K562 (cell line): ENCODE measurements around the gene AIF1L. TPM values are rescaled to one million over a fixed set of nuclear protein-coding genes. Genes with fewer than 3 reads are reported as not detected.

ENCODE experiments used
- ATAC-seq: fragments of 200-7000 bp; cut with Tn5 transposase; 3 replicates; pipeline ENCODE4 v1.9.1; 2020; ENCODE audit warnings: moderate library complexity
- BruUV-seq: library from RNA; stranded (reverse); fragments of 400-500 nt; replicated peaks from 2 replicates; lab custom pipeline; 2021; lab: Mats Ljungman, UMichigan
- CTCF ChIA-PET: fragments of 300-600 bp; formaldehyde crosslinking; extraction: SDS; loops from one replicate; lab custom pipeline; 2021; ENCODE audit warnings: low intra/inter-chr PET ratio; lab: Yijun Ruan, JAX
- POLR2A ChIA-PET: fragments of 300-600, 350-650 bp; sonication (Branson Sonifier 250); formaldehyde crosslinking; extraction: SDS; loops from one replicate; lab custom pipeline; 2021; ENCODE audit warnings: antibody characterized with exemption, inconsistent platforms; lab: Yijun Ruan, JAX
- DNase-seq, 4 experiments: peaks; one replicate each; pipeline versions ENCODE4 v3.0.0 to v3.0.0-alpha.2; 2011 to 2018; ENCODE audit warnings: low spot score in 3 of 4, mixed read lengths in 3 of 4; ENCODE audit errors: extremely low read depth in 1 of 4
- FAIRE-seq: peaks from 2 replicates; lab custom pipeline; 2011; peaks lifted over from hg19 to GRCh38; lab: Jason Lieb, UNC
- H2AFZ ChIP-seq: 2 replicates; pipeline ENCODE4 v1.6.0; 2011; ENCODE audit warnings: low read depth, low read length, control low read depth, inconsistent platforms
- H3K27ac ChIP-seq: fragments of 200-600 bp; 3 replicates; pipeline ENCODE4 v1.8.0; 2011; ENCODE audit warnings: low read depth, mild to moderate bottlenecking, control low read depth, inconsistent platforms, low read length, moderate library complexity, mixed read lengths; ENCODE audit errors: extremely low read depth
- H3K27me3 ChIP-seq, 2 experiments: fragments of 300-600 bp in 1 of 2; 2 replicates in 1 of 2; 3 replicates in 1 of 2; pipeline versions ENCODE4 v1.6.0 to v1.8.0; 2011; ENCODE audit warnings: inconsistent platforms in 2 of 2, low read length in 2 of 2, mild to moderate bottlenecking in 1 of 2, mixed read lengths in 1 of 2, moderate library complexity in 1 of 2; ENCODE audit not compliant: control insufficient read depth in 2 of 2, insufficient read depth in 2 of 2
- H3K36me3 ChIP-seq: fragments of 300-600 bp; 3 replicates; pipeline ENCODE4 v1.8.0; 2011; ENCODE audit warnings: mild to moderate bottlenecking, low read length, inconsistent platforms; ENCODE audit not compliant: control insufficient read depth, insufficient read depth
- H3K4me1 ChIP-seq, 2 experiments: fragments of 200-600 bp in 1 of 2; replicated peaks in 1 of 2; 2 replicates in 1 of 2; 3 replicates in 1 of 2; pipeline versions ENCODE4 v1.5.1 to v1.8.0; 2011; ENCODE audit warnings: inconsistent platforms in 2 of 2, low read length in 2 of 2, mild to moderate bottlenecking in 1 of 2, mixed read lengths in 1 of 2, moderate library complexity in 1 of 2; ENCODE audit not compliant: control insufficient read depth in 2 of 2, insufficient read depth in 2 of 2
- H3K4me2 ChIP-seq: 2 replicates; pipeline ENCODE4 v1.6.1; 2011; ENCODE audit warnings: low read length, control low read depth, inconsistent platforms, mixed read lengths; ENCODE audit not compliant: insufficient read depth
- H3K4me3 ChIP-seq: fragments of 200-600 bp; sonication (generic), shearing (Covaris generic); 2 replicates; pipeline ENCODE4 v1.5.1; 2016; ENCODE audit warnings: control low read depth, inconsistent platforms
- H3K79me2 ChIP-seq: fragments of 200-600 bp; 3 replicates; pipeline ENCODE4 v1.8.0; 2011; ENCODE audit warnings: low read length, inconsistent platforms; ENCODE audit not compliant: control insufficient read depth, insufficient read depth
- H3K9ac ChIP-seq, 2 experiments: 2 replicates each; pipeline versions ENCODE4 v1.6.0 to v1.6.1; 2011; ENCODE audit warnings: low read depth in 2 of 2, low read length in 2 of 2, control low read depth in 1 of 2, inconsistent platforms in 1 of 2, mild to moderate bottlenecking in 1 of 2, mixed read lengths in 1 of 2; ENCODE audit not compliant: insufficient read depth in 1 of 2
- H3K9me1 ChIP-seq: one replicate; pipeline ENCODE4 v1.6.0; 2011; ENCODE audit warnings: inconsistent platforms, mild to moderate bottlenecking, low read length, moderate library complexity; ENCODE audit not compliant: control insufficient read depth, insufficient read depth
- H3K9me3 ChIP-seq: replicated peaks from 2 replicates; pipeline ENCODE4 v1.5.1; 2011; ENCODE audit warnings: low read depth, low read length, inconsistent platforms; ENCODE audit not compliant: control insufficient read depth, insufficient read depth
- H4K20me1 ChIP-seq: replicated peaks from 2 replicates; pipeline ENCODE4 v1.6.1; 2011; ENCODE audit warnings: low read length, inconsistent platforms, mixed read lengths; ENCODE audit not compliant: control insufficient read depth, insufficient read depth
- FOXP1 ChIP-seq: sonication (generic); formaldehyde crosslinking; IDR thresholded peaks from 2 replicates; pipeline ENCODE4 v1.8.0; 2022; ENCODE audit warnings: mild to moderate bottlenecking, missing genetic modification reagents
- STAT6 ChIP-seq: sonication (generic); formaldehyde crosslinking; IDR thresholded peaks from 2 replicates; pipeline ENCODE4 v1.8.1; 2023; ENCODE audit warnings: mild to moderate bottlenecking, missing genetic modification reagents
- WGBS: fragments of 100-300 bp; shearing (Covaris generic); methylation state at CpG from one replicate; pipeline ENCODE4 v1.1.6; 2016; ENCODE audit warnings: low coverage, mixed read lengths; ENCODE audit not compliant: insufficient coverage; ENCODE audit errors: missing lambda C conversion rate; 5-methylcytosine and 5-hydroxymethylcytosine counted together
- in situ Hi-C: fragments of 300-500 bp; cut with MboI; formaldehyde crosslinking; loops from 4 replicates; pipeline ENCODE4 v1.15.0; 2018; ENCODE audit warnings: inconsistent platforms, mixed read lengths
- intact Hi-C: fragments of 100-400 bp; cut with micrococcal nuclease; formaldehyde crosslinking; loops from 2 replicates; pipeline ENCODE4 v1.14.2; 2022
- polyA plus RNA-seq, 8 experiments: library from polyadenylated mRNA; depleted of rRNA in 4 of 8; stranded (reverse) in 5 of 8; unstranded in 3 of 8; fragments of >200 nt; fragmentation: Nextera tagmentation in 2 of 8; fragmentation: Illumina TruSeq in 1 of 8; extraction: Ambion mirVana in 2 of 8; extraction: Trizol in 1 of 8; gene quantifications; 2 replicates each; pipeline versions ENCODE4 v1.2.1 to v1.2.3, GENCODE V29; 2011 to 2014; ENCODE audit warnings: inconsistent platforms in 1 of 8, missing spikeins in 1 of 8
- small RNA-seq: library from RNA; depleted of rRNA; stranded (forward); fragments of <200 nt; gene quantifications from one replicate; pipeline ENCODE3, GENCODE V24; 2014
- total RNA-seq, 7 experiments: library from RNA; depleted of rRNA in 6 of 7; stranded (reverse); fragments of >200 nt in 6 of 7; fragmentation: Illumina TruSeq in 2 of 7; extraction: Trizol in 2 of 7; gene quantifications; 2 replicates each; pipeline versions ENCODE4 v1.2.1 to v1.2.3, GENCODE V29; 2011 to 2021; ENCODE audit warnings: low replicate concordance in 1 of 7
- TF ChIP-seq, protein P1 (sequence below), 2 experiments: fragments of 450-650 bp in 1 of 2; sonication (generic) in 1 of 2; formaldehyde crosslinking; conservative IDR thresholded peaks; 2 replicates each; pipeline versions ENCODE4 v1.4.0 to v1.8.1; 2020 to 2022; ENCODE audit warnings: mild to moderate bottlenecking in 1 of 2, missing genetic modification reagents in 1 of 2

Gene AIF1L
- total and polyA plus RNA-seq, 9 of the 15 experiments (the other 6 are each of a cell fraction or from before 2014, with no cell fraction given) = 0.34 to 9.1 (median 1.3) TPM

GRCh38 chr9:131169563-131170240, 73.4 kb downstream of the AIF1L start:
- CTCF ChIA-PET = no interaction called here
- no peak for FAIRE-seq

More at GRCh38 chr9:131169563-131170240, 73.4 kb downstream of the AIF1L start:
- BruUV-seq = no TSS peak
- ATAC-seq (no peak), DNase-seq (no peak)
- H3K9me1 ChIP-seq = no peaks in the 10 kb centered on the region
- no peak overlapping the region for H2AFZ ChIP-seq
- H3K4me3 ChIP-seq = no peak overlapping the region
- H3K9me3 ChIP-seq = no peaks in the 10 kb centered on the region; the same call in 1 of the 2 replicates
- no peak overlapping the region for H3K27ac ChIP-seq
- peaks cover 11% of the 10 kb centered on the region; the same call in 1 of the 2 replicates for H4K20me1 ChIP-seq
- H3K9ac ChIP-seq = no peak overlapping the region
- POLR2A ChIA-PET = interaction anchor here (0.6 to 12.0 kb wide), 12 partner anchors 8 to 152 kb away, joined by 3 to 300 read pairs (median 6); partner anchors contain the start of gene NUP214
- H3K36me3 ChIP-seq = peaks cover 79% of the 10 kb centered on the region
- in situ Hi-C loops = no loop called here
- H3K27me3 ChIP-seq = no peaks in the 10 kb centered on the region
- no peak overlapping the region for H3K4me2 ChIP-seq
- 93% methylated on average over 7 of the region's 7 CpGs for WGBS
- intact Hi-C loops = no loop called here
- no peaks in the 10 kb centered on the region for H3K4me1 ChIP-seq
- TF ChIP-seq FOXP1 = no peak
- TF ChIP-seq, protein P1, sequence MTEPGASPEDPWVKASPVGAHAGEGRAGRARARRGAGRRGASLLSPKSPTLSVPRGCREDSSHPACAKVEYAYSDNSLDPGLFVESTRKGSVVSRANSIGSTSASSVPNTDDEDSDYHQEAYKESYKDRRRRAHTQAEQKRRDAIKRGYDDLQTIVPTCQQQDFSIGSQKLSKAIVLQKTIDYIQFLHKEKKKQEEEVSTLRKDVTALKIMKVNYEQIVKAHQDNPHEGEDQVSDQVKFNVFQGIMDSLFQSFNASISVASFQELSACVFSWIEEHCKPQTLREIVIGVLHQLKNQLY (CRISPR knock-in tag; conservative IDR thresholded peaks at IDR 0.05) = peak in 1 of 2 experiments; percentile 76; a peak in 1 of 4 replicates
- 0 out of 2 replicates have a peak, but pooled peaks have one; percentile 47 for TF ChIP-seq STAT6 (CRISPR knock-in tag)
- H3K79me2 ChIP-seq = peaks cover 47% of the 10 kb centered on the region; the same call in 2 of the 3 replicates

Small RNA genes within 50 kb of the gene (small RNA-seq; reads per million reads assigned to genes)
- not detected for gene RNU6-881P

Other genes starting within 250 kb of the AIF1L start
- not detected in 2 replicates for gene QRFP, start 199.7 kb upstream of the AIF1L start, total RNA-seq (2014; rRNA removed)
- not detected in 2 replicates for gene QRFP, start 199.7 kb upstream of the AIF1L start, total RNA-seq (2014; rRNA removed; fragmentation: Illumina TruSeq; extraction: Trizol)
- not detected in 2 replicates for gene QRFP, start 199.7 kb upstream of the AIF1L start, total RNA-seq (2015; rRNA removed; fragmentation: Illumina TruSeq; extraction: Trizol)
- not detected in 2 replicates for gene QRFP, start 199.7 kb upstream of the AIF1L start, total RNA-seq (2021)
- not detected in 2 replicates for gene QRFP, start 199.7 kb upstream of the AIF1L start, polyA plus RNA-seq (2011; rRNA removed)
- gene QRFP, start 199.7 kb upstream of the AIF1L start, polyA plus RNA-seq (2014; fragmentation: Illumina TruSeq; extraction: Trizol) = not detected in 2 replicates
- gene QRFP, start 199.7 kb upstream of the AIF1L start, polyA plus RNA-seq (2014; fragmentation: Nextera tagmentation; extraction: Ambion mirVana) = not detected
- not detected in 2 replicates for gene QRFP, start 199.7 kb upstream of the AIF1L start, polyA plus RNA-seq (2014; rRNA removed)
- 1.00 and 2.1 TPM in 2 replicates for gene FIBCD1, start 157.3 kb upstream of the AIF1L start, total RNA-seq (2014; rRNA removed)
- gene FIBCD1, start 157.3 kb upstream of the AIF1L start, total RNA-seq (2014; rRNA removed; fragmentation: Illumina TruSeq; extraction: Trizol) = 0.95 TPM in 1 of 2 replicates, not detected in the other
- not detected in 2 replicates for gene FIBCD1, start 157.3 kb upstream of the AIF1L start, total RNA-seq (2015; rRNA removed; fragmentation: Illumina TruSeq; extraction: Trizol)
- 0.71 and 1.5 TPM in 2 replicates for gene FIBCD1, start 157.3 kb upstream of the AIF1L start, total RNA-seq (2021)
- 0.79 and 1.2 TPM in 2 replicates for gene FIBCD1, start 157.3 kb upstream of the AIF1L start, polyA plus RNA-seq (2011; rRNA removed)
- not detected in 2 replicates for gene FIBCD1, start 157.3 kb upstream of the AIF1L start, polyA plus RNA-seq (2014; fragmentation: Illumina TruSeq; extraction: Trizol)
- not detected for gene FIBCD1, start 157.3 kb upstream of the AIF1L start, polyA plus RNA-seq (2014; fragmentation: Nextera tagmentation; extraction: Ambion mirVana)
- gene FIBCD1, start 157.3 kb upstream of the AIF1L start, polyA plus RNA-seq (2014; rRNA removed) = 0.53 and 2.7 TPM in 2 replicates
- not detected in 2 replicates for gene LAMC3, start 87.4 kb upstream of the AIF1L start, total RNA-seq (2014; rRNA removed)
- gene LAMC3, start 87.4 kb upstream of the AIF1L start, total RNA-seq (2014; rRNA removed; fragmentation: Illumina TruSeq; extraction: Trizol) = not detected in 2 replicates
- gene LAMC3, start 87.4 kb upstream of the AIF1L start, total RNA-seq (2015; rRNA removed; fragmentation: Illumina TruSeq; extraction: Trizol) = not detected in 2 replicates
- gene LAMC3, start 87.4 kb upstream of the AIF1L start, total RNA-seq (2021) = 0.09 TPM in 1 of 2 replicates, not detected in the other
- gene LAMC3, start 87.4 kb upstream of the AIF1L start, polyA plus RNA-seq (2011; rRNA removed) = 0.05 and 0.10 TPM in 2 replicates
- not detected in 2 replicates for gene LAMC3, start 87.4 kb upstream of the AIF1L start, polyA plus RNA-seq (2014; fragmentation: Illumina TruSeq; extraction: Trizol)
- not detected for gene LAMC3, start 87.4 kb upstream of the AIF1L start, polyA plus RNA-seq (2014; fragmentation: Nextera tagmentation; extraction: Ambion mirVana)
- gene LAMC3, start 87.4 kb upstream of the AIF1L start, polyA plus RNA-seq (2014; rRNA removed) = not detected in 2 replicates
- 62.4 and 102 TPM in 2 replicates for gene NUP214, start 29.1 kb downstream of the AIF1L start, total RNA-seq (2014; rRNA removed)
- 123 and 134 TPM in 2 replicates for gene NUP214, start 29.1 kb downstream of the AIF1L start, total RNA-seq (2014; rRNA removed; fragmentation: Illumina TruSeq; extraction: Trizol)
- 133 and 136 TPM in 2 replicates for gene NUP214, start 29.1 kb downstream of the AIF1L start, total RNA-seq (2015; rRNA removed; fragmentation: Illumina TruSeq; extraction: Trizol)
- 332 and 336 TPM in 2 replicates for gene NUP214, start 29.1 kb downstream of the AIF1L start, total RNA-seq (2021)
- gene NUP214, start 29.1 kb downstream of the AIF1L start, polyA plus RNA-seq (2011; rRNA removed) = 56.9 and 113 TPM in 2 replicates
- gene NUP214, start 29.1 kb downstream of the AIF1L start, polyA plus RNA-seq (2014; fragmentation: Illumina TruSeq; extraction: Trizol) = 207 and 246 TPM in 2 replicates
- 10 to 100 TPM; 78.9 to 81.6 TPM for gene NUP214, start 29.1 kb downstream of the AIF1L start, polyA plus RNA-seq (2014; fragmentation: Nextera tagmentation; extraction: Ambion mirVana)
- gene NUP214, start 29.1 kb downstream of the AIF1L start, polyA plus RNA-seq (2014; rRNA removed) = 97.1 and 106 TPM in 2 replicates
- gene FAM78A, start 180.0 kb downstream of the AIF1L start, total RNA-seq (2014; rRNA removed) = 55.5 and 85.8 TPM in 2 replicates
- gene FAM78A, start 180.0 kb downstream of the AIF1L start, total RNA-seq (2014; rRNA removed; fragmentation: Illumina TruSeq; extraction: Trizol) = 23.7 and 28.6 TPM in 2 replicates
- gene FAM78A, start 180.0 kb downstream of the AIF1L start, total RNA-seq (2015; rRNA removed; fragmentation: Illumina TruSeq; extraction: Trizol) = 55.6 and 55.9 TPM in 2 replicates
- gene FAM78A, start 180.0 kb downstream of the AIF1L start, total RNA-seq (2021) = 103 and 105 TPM in 2 replicates
- 29.9 and 50.1 TPM in 2 replicates for gene FAM78A, start 180.0 kb downstream of the AIF1L start, polyA plus RNA-seq (2011; rRNA removed)
- 65.0 and 68.7 TPM in 2 replicates for gene FAM78A, start 180.0 kb downstream of the AIF1L start, polyA plus RNA-seq (2014; fragmentation: Illumina TruSeq; extraction: Trizol)
- 1 to 10 TPM in 1 of 2 experiments, under 1 TPM in 1; 0.56 to 1.2 TPM for gene FAM78A, start 180.0 kb downstream of the AIF1L start, polyA plus RNA-seq (2014; fragmentation: Nextera tagmentation; extraction: Ambion mirVana)
- 55.2 and 59.6 TPM in 2 replicates for gene FAM78A, start 180.0 kb downstream of the AIF1L start, polyA plus RNA-seq (2014; rRNA removed)
- gene PLPP7, start 193.2 kb downstream of the AIF1L start, total RNA-seq (2014; rRNA removed) = 0.23 and 0.65 TPM in 2 replicates
- not detected in 2 replicates for gene PLPP7, start 193.2 kb downstream of the AIF1L start, total RNA-seq (2014; rRNA removed; fragmentation: Illumina TruSeq; extraction: Trizol)
- 0.18 and 0.30 TPM in 2 replicates for gene PLPP7, start 193.2 kb downstream of the AIF1L start, total RNA-seq (2015; rRNA removed; fragmentation: Illumina TruSeq; extraction: Trizol)
- 0.56 and 0.93 TPM in 2 replicates for gene PLPP7, start 193.2 kb downstream of the AIF1L start, total RNA-seq (2021)
- gene PLPP7, start 193.2 kb downstream of the AIF1L start, polyA plus RNA-seq (2011; rRNA removed) = 0.18 and 0.41 TPM in 2 replicates
- gene PLPP7, start 193.2 kb downstream of the AIF1L start, polyA plus RNA-seq (2014; fragmentation: Illumina TruSeq; extraction: Trizol) = 0.09 and 0.37 TPM in 2 replicates
- not detected for gene PLPP7, start 193.2 kb downstream of the AIF1L start, polyA plus RNA-seq (2014; fragmentation: Nextera tagmentation; extraction: Ambion mirVana)
- gene PLPP7, start 193.2 kb downstream of the AIF1L start, polyA plus RNA-seq (2014; rRNA removed) = 0.86 TPM in 1 of 2 replicates, not detected in the other